ENCODE data around the gene FCHSD2.
"Not testable (repeated sequence)": the region's sequence is repeated elsewhere in the genome, so short reads cannot be mapped to it uniquely, and the experiment has no call there.

Gene FCHSD2

GRCh38 chr11:72912253-72912652 is 229.9 kb downstream of the FCHSD2 start:
- DNase-seq: no peak

- DNase-seq: not testable (repeated sequence)
Measured at GRCh38 chr11:72909558-72910388, 232.3 kb downstream of the FCHSD2 start.

- no peak for DNase-seq
Measured at GRCh38 chr11:72908032-72908676, 234.0 kb downstream of the FCHSD2 start.

GRCh38 chr11:72904016-72904415 is 238.1 kb downstream of the FCHSD2 start:
- DNase-seq: no peak

DNA sequence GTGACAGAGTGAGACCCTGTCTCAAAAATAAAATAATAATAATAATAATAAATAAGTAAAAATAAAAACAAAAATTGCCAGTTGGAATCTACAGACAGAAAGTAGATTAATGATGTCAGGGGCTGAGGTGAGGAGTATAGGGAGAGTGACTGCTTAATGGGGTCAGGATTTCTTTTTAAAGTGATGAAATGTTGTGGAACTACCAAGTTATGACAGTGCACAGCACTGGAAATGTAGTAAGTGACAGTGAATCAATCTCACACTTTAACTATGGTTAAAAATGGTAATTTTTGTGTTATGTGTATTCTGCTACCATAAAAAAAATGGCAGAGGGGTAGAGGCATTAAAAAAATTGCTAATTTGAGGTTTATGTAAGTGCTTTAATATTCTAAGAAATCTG is 240.7 kb downstream of the FCHSD2 start:
- DNase-seq: no peak

DNA sequence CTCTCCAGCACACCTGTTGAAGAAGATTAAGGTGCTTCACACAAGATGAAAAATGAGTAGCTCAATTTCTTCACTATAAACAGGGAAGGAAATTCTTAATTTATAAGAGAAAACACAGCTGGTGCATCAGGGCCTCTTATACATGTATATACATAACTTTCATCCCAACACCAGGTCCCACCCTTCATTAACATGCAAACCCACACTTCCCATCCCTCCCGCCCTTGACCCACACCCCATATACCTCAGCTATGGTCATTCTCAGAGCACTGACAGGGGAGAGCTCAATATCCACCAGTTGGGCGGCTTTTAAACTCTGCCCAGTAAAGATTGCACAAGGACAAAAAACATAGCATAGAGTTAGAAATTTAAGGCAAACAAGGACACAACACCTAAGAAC is 242.1 kb downstream of the FCHSD2 start:
- no peak for DNase-seq

GRCh38 chr11:72899238-72899637 is 242.9 kb downstream of the FCHSD2 start:
- DNase-seq: no peak

DNA sequence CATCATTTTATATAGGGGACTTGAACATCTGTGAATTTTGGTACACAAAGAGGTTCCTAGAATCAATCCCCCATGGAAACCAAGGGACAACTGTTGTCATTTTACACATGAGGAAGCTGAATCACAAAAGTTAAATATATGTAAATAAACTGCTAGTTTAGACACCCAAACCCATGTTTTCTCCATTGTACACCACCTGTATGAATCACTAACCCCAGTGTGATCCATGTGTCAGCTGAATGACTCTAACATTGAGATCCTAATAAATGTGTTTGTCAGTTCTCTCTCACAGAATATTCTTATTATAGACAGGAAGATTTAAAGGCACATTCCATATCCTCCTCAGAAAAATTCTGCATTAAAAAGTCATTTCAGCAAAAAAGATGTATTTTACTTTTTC is 244.6 kb downstream of the FCHSD2 start:
- DNase-seq: no peak

DNA sequence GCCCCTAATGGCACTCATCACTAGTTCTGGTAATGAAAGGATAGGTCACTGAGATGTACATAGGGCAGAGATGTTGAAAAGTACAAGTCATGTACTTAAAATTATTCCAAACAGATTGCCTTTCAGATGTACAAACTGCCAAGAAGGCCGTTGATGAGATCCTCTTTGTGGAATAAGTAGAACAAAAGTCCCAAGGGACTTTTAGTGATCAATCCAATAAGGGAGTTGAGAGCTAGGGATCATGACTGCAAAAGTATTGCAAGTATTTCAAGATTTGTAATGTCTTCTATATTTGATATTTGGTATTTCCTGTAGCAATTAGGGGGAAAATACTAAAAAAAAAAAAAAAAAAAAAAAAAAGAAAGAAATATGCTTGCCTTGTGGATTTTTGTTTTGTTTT is 245.7 kb downstream of the FCHSD2 start:
- no peak for DNase-seq

DNA sequence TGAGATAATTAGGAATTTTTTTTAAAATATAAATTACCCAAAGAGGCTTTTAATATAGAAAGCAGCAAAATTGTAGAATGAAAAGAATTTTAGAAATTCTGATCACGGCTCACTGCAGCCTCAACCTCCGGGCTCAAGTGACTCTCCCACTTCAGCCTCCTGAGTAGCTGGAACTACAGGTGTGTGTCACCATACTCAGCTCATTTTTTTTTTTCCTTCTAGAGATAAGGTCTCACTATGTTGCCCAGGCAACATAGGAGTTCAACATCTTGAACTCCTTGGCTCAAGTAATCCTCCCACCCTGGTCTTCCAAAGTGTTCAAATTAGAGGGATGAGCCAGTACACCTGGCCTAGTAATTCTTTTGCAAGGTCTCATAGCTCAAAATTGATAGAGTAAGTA is 251.2 kb downstream of the FCHSD2 start:
- no peak for DNase-seq

DNA sequence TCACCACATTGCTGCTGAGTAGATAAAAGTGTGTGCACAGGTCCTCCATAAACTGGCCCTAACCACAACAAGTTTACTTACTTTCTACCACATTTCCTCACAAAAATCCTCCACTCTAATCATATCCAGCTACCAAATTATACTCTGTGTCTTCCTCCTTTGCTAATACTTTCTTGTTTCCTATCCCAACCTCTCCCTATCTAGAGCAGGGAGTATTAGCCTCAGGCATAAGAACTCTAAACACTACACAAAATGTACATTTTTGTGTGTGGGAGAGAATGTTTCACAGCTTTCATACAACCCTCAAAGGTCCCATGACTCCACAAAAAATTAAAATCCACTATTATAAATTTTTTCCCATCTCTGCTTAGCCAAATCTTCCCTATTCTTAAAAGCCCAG is 255.5 kb downstream of the FCHSD2 start:
- DNase-seq: no peak

GRCh38 chr11:72885749-72886609 is 256.1 kb downstream of the FCHSD2 start:
- DNase-seq: no peak

- DNase-seq: no peak
Measured at GRCh38 chr11:72876147-72876546, 266.0 kb downstream of the FCHSD2 start.

GRCh38 chr11:72875736-72876135 is 266.4 kb downstream of the FCHSD2 start:
- DNase-seq: no peak

- no peak for DNase-seq
Measured at GRCh38 chr11:72872012-72872411, 270.1 kb downstream of the FCHSD2 start.

- DNase-seq: no peak
Measured at GRCh38 chr11:72871119-72871518, 271.0 kb downstream of the FCHSD2 start.

GRCh38 chr11:72869831-72870230 is 272.3 kb downstream of the FCHSD2 start:
- no peak for DNase-seq

- DNase-seq: no peak
Measured at GRCh38 chr11:72867970-72868369, 274.1 kb downstream of the FCHSD2 start.

DNA sequence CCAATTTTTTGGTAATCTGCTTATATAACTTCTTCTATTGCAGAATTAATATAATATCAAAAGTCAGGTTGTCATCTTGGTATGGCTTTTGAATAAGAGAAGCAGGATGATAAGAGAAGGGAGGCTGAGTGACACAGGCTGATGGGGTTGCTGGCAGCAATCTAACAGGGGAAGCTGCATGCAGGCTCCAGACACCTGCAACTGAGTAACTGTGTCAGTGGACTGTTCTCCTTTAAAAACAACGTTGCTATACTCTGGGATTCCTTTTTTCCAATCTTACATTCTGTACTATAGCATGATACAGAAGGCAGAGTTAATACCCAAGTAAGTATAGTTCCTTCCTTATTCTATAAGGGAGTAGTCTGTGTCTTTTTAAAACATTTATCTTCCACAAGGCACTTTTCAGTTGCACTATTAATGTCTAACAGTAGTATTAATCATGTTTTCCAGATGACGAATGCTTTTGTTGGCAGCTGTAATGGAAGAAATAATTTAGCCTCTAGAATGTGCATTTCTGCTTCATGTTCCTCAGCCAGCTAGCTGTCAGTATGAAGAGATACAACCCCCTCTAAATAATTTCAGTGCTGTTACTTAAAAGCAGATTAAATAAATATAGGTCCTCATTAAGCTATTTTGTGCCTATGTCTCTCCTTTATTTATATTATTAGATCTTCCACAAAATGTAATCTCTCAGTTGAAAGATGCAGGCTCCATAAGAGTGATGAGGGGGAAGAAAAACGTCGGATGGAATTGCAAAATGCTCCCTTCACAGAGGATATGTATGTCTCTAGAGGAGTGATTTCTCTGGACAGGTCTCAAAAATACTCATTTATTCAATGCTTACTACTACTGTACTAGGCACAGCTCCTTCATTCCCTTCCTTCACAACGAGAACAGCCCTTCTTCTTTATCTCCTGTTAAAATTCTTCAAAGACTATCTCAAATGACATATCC is 277.1 kb downstream of the FCHSD2 start:
- no peak for DNase-seq

GRCh38 chr11:72863916-72864315 is 278.2 kb downstream of the FCHSD2 start:
- no peak for DNase-seq

DNA sequence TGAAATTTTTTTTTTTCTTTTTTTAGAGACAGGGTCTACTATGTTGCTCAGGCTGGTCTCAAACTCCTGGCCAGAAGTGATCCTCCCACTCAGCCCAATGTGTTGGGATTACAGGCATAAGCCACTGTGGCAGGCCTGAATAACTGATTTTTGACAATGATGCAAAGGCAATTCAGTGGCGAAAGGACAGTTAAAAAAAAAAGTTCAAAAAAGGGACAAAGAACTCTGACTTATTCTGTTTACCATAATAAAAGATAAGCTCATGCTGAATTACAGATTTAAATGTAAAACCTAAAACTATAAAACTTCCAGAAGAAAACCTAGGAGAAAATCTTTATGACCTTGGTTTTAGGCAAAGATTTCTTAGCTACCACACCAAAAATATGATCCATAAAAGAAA is 279.0 kb downstream of the FCHSD2 start:
- no peak for DNase-seq

DNA sequence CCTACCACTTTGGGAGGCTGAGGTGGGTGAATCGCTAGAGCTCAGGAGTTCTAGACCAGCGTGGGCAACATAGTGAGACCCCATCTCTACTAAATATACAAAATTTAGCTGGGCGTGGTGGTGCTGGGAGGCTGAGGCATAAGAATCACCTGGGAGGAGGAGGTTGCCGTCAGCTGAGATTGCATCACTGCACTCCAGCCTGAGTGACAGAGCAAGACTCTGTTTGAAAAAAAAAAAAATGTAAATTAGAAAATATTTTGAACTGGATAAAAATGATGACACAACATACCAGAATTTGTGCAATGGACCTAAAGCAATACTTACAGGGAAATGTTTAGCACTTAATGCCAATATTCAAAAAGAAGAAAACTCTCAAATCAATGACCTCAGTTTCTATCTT is 281.5 kb downstream of the FCHSD2 start:
- no peak for DNase-seq
